Heart right ventricle (tissue), 16 donors: ENCODE results near the gene AHNAK. TPM values are rescaled to one million over a fixed set of nuclear protein-coding genes. Genes with fewer than 3 reads are reported as not detected.

Source experiments
- ATAC-seq, 8 donors: fragments of 200-7000 bp; cut with Tn5 transposase; one replicate each; pipeline ENCODE4 v1.9.1; 2020; ENCODE audit warnings: mild to moderate bottlenecking in 8 of 8, moderate library complexity in 8 of 8, moderate number of reproducible peaks in 1 of 8
- DNase-seq, 2 donors: peaks; one replicate each; pipeline ENCODE4 v3.0.0-alpha.2; 2020
- H3K27ac ChIP-seq, 10 donors: fragments of 200-600 bp; sonication (generic) in 2 of 10; one replicate each; pipeline versions ENCODE4 v1.5.0 to v1.8.0; 2020 to 2022; ENCODE audit warnings: mild to moderate bottlenecking in 3 of 10
- H3K27me3 ChIP-seq, 7 donors: fragments of 200-600 bp; one replicate each; pipeline ENCODE4 v1.8.0; 2021 to 2022; ENCODE audit warnings: mild to moderate bottlenecking in 2 of 7
- H3K36me3 ChIP-seq, 9 donors: fragments of 200-600 bp; sonication (generic) in 1 of 9; one replicate each; pipeline versions ENCODE4 v1.5.0 to v1.8.0; 2020 to 2022; ENCODE audit warnings: mild to moderate bottlenecking in 2 of 9
- H3K4me1 ChIP-seq, 9 donors: fragments of 200-600 bp; sonication (generic) in 1 of 9; one replicate each; pipeline versions ENCODE4 v1.5.0 to v1.8.0; 2020 to 2022; ENCODE audit warnings: mild to moderate bottlenecking in 4 of 9
- H3K4me3 ChIP-seq, 10 donors: fragments of 200-600 bp; sonication (generic) in 2 of 10; one replicate each; pipeline versions ENCODE4 v1.5.0 to v1.8.0; 2020 to 2022; ENCODE audit warnings: mild to moderate bottlenecking in 7 of 10, moderate library complexity in 2 of 10
- H3K9me3 ChIP-seq, 11 donors: fragments of 200-600 bp in 10 of 11; sonication (generic) in 2 of 11; one replicate each; pipeline versions ENCODE4 v1.5.0 to v1.8.0; 2013 to 2022; ENCODE audit warnings: mild to moderate bottlenecking in 2 of 11, control low read depth in 1 of 11, moderate library complexity in 1 of 11
- CTCF ChIP-seq, 9 donors: fragments of 200-600 bp; sonication (generic) in 2 of 9; IDR thresholded peaks; one replicate each; pipeline versions ENCODE4 v1.5.0 to v1.8.0; 2021 to 2022; ENCODE audit warnings: antibody characterized with exemption in 9 of 9, mild to moderate bottlenecking in 5 of 9, moderate library complexity in 1 of 9
- WGBS, 2 donors: extraction: QIAGEN DNeasy Blood & Tissue Kit; methylation state at CpG; one replicate each; pipeline ENCODE4 v1.1.7; 2013; ENCODE audit warnings: inconsistent platforms in 1 of 2; 5-methylcytosine and 5-hydroxymethylcytosine counted together
- intact Hi-C, 10 donors: fragments of 100-400 bp; cut with DNase I; formaldehyde crosslinking; loops; one replicate each; pipeline versions ENCODE4 v1.11.1 to v1.14.2; 2022
- polyA plus RNA-seq, 2 donors: library from polyadenylated mRNA; stranded (reverse); fragments of 200-250 nt; gene quantifications; one replicate each; pipeline ENCODE4 v1.2.3, GENCODE V29; 2013
- total RNA-seq, 10 donors: library from RNA; stranded (reverse); fragmentation: NEBNext Ultra II Directional in 3 of 10; extraction: Animal tissue kit (Norgen Biotek cat#: 25700) in 3 of 10; gene quantifications; one replicate each; pipeline versions ENCODE4 v1.2.1 to v1.2.4, GENCODE V29; 2021 to 2023
- donor health status: Arrhythmogenic right ventricular cardiomyopathy.
- donor health status: ischemic (EF 13 %, LVEDD 7.1; RV severe dilation, severe dysfunction).
- donor health status: healthy with polysubstance abuse.
- donor health status: DM: no; HTN: yes; CAD: no.
- donor health status: DM: no; HTN: no; CAD: no.
- donor health status: ischemic (EF 25% LVEDD 6.9; RV normal size, moderate dysfunction).
- donor health status: ischemic (EF 25% LVEDD 5.7; RV mildly dilated, moderate dysfunction).
- donor health status: healthy.
- donor health status: DM: yes; HTN: yes; CAD: no.
- donor health status: Ischemic cardiomyopathy.
- donor health status: ischemic (EF 35%, LVEDD 5.7; RV mildly dilated, moderate dysfunction).
- donor health status: nonischemic (EF 11% LVEDD 7.7; RV severe dilation, severe dysfunction).
- donor health status: DM: yes; HTN: yes; CAD: no.
- donor health status: PGD.
- donor health status: ischemic (EF 29% LVEDD 5.4; RV normal size, mild dysfunction).
- donor health status: nonischemic (EF 23%, LVEDD 6.1; RV moderate dilation, normal function).

The AHNAK gene
- total and polyA plus RNA-seq, 12 donors, result 101 to 447 (median 366) TPM

- WGBS, 2 donors, result 76 to 79% methylated on average over 14 of the region's 14 CpGs
- TF ChIP-seq CTCF (IDR thresholded peaks at IDR 0.05), result no peak
- H3K27ac ChIP-seq, result peak overlapping the region in 9 of 10 donors; percentile 81 to 98 (median 92)
- intact Hi-C loops, result loop anchor here in 2 of 10 donors (2.0 to 10.0 kb wide), 2 partner anchors 15 to 279 kb away; partner anchors contain the start of gene TUT1 (in 1 of the 2)
- peaks cover 0 to 72% (median 9%) of the 10 kb centered on the region in 9 donors for H3K36me3 ChIP-seq
- H3K9me3 ChIP-seq, result no peaks in the 10 kb centered on the region
- peak overlapping the region in 7 of 10 donors; percentile 67 to 95 (median 83) for H3K4me3 ChIP-seq
- H3K27me3 ChIP-seq, result no peaks in the 10 kb centered on the region
- ATAC-seq (no peak), DNase-seq (no peak)
- H3K4me1 ChIP-seq, result peaks cover 11 to 61% (median 45%) of the 10 kb centered on the region in 9 donors
These were observed 29.2 kb upstream of the AHNAK start for GRCh38 chr11:62575837-62576236.

GRCh38 chr11:62575156-62575555 is 28.6 kb upstream of the AHNAK start:
- H3K4me1 ChIP-seq, result peaks cover 11 to 67% (median 50%) of the 10 kb centered on the region in 9 donors
- peaks cover 0 to 72% (median 16%) of the 10 kb centered on the region in 9 donors for H3K36me3 ChIP-seq
- intact Hi-C loops, result loop anchor here in 2 of 10 donors (2.0 to 10.0 kb wide), 2 partner anchors 16 to 280 kb away; partner anchors contain the start of gene TUT1 (in 1 of the 2)
- no peaks in the 10 kb centered on the region for H3K9me3 ChIP-seq
- H3K27ac ChIP-seq, result peak overlapping the region; percentile 81 to 98 (median 92)
- TF ChIP-seq CTCF (IDR thresholded peaks at IDR 0.05), result no peak
- H3K27me3 ChIP-seq, result no peaks in the 10 kb centered on the region
- peak in 1 of 2 donors; percentile 39 for DNase-seq
- peak overlapping the region; percentile 52 to 95 (median 78) for H3K4me3 ChIP-seq
- 55 to 57% methylated on average over 17 of the region's 17 CpGs for WGBS, 2 donors
- no peak for ATAC-seq

GRCh38 chr11:62574363-62575071 is 27.9 kb upstream of the AHNAK start:
- Histone ChIP-seq H3K27ac (peak overlapping the region; percentile 81 to 98 (median 92)), H3K27me3 (no peaks in the 10 kb centered on the region), H3K4me3 (peak overlapping the region; percentile 52 to 95 (median 78)), H3K9me3 (no peaks in the 10 kb centered on the region), H3K4me1 (peaks cover 11 to 73% (median 54%) of the 10 kb centered on the region in 9 donors), H3K36me3 (peaks cover 0 to 72% (median 22%) of the 10 kb centered on the region in 9 donors)
- peak; percentile 36 to 53 for DNase-seq
- TF ChIP-seq CTCF (IDR thresholded peaks at IDR 0.05), result no peak
- peak; percentile 3 to 38 (median 23) for ATAC-seq
- 1% methylated on average over 33 of the region's 33 CpGs for WGBS, 2 donors
- intact Hi-C loops, result loop anchor here in 2 of 10 donors (2.0 to 10.0 kb wide), 2 partner anchors 16 to 280 kb away; partner anchors contain the start of gene TUT1 (in 1 of the 2)

GRCh38 chr11:62573592-62574362 is 27.2 kb upstream of the AHNAK start, which contains the start of gene EEF1G:
Gene EEF1G, minus strand, starts transcription at chr11:62573891. Its CDS starts 49 bp downstream, at chr11:62573842.
- peak within 1 kb of the TSS; percentile 71 to 95 (median 85) for H3K4me3 ChIP-seq
- intact Hi-C loops, result loop anchor here in 2 of 10 donors (2.0 to 10.0 kb wide), 2 partner anchors 17 to 281 kb away; partner anchors contain the start of gene TUT1 (in 1 of the 2)
- DNase-seq (peak; percentile 97 to 100), ATAC-seq (peak; percentile 95 to 97 (median 96))
- 0% methylated on average over 46 of the region's 46 CpGs for WGBS, 2 donors
- H3K9me3 ChIP-seq, result no peaks in the 10 kb centered on the region
- peaks cover 0 to 72% (median 27%) of the 10 kb centered on the region in 9 donors for H3K36me3 ChIP-seq
- H3K27me3 ChIP-seq, result no peaks in the 10 kb centered on the region
- H3K4me1 ChIP-seq, result peaks cover 11 to 79% (median 54%) of the 10 kb centered on the region in 9 donors
- H3K27ac ChIP-seq, result peak within 1 kb of the TSS; percentile 81 to 98 (median 92)
- TF ChIP-seq CTCF (IDR thresholded peaks at IDR 0.05), result no peak
